HG02981 (cell line): ENCODE data around the gene NAB1.
A peak's percentile ranks its signal among the peaks of the same experiment; 100 is the strongest.

ENCODE experiments used
- ATAC-seq: cut with Tn5 transposase; IDR thresholded peaks from one replicate; pipeline ENCODE4 v1.9.1; 2021; ENCODE audit warnings: mild to moderate bottlenecking, moderate library complexity; ENCODE audit not compliant: unreplicated experiment

Gene NAB1

GRCh38 chr2:190668892-190669291 is 20.0 kb downstream of the NAB1 start:
- ATAC-seq: no peak

GRCh38 chr2:190670182-190670946 is 21.5 kb downstream of the NAB1 start:
- ATAC-seq: peak; percentile 59

GRCh38 chr2:190674966-190675650 is 26.2 kb downstream of the NAB1 start:
- peak; percentile 39 for ATAC-seq

GRCh38 chr2:190677255-190677654 is 28.4 kb downstream of the NAB1 start:
- no peak for ATAC-seq

- peak; percentile 55 for ATAC-seq
Measured at GRCh38 chr2:190678444-190679162, 29.7 kb downstream of the NAB1 start.

- no peak for ATAC-seq
Measured at GRCh38 chr2:190679391-190679790, 30.5 kb downstream of the NAB1 start.

- ATAC-seq: peak; percentile 44
Measured at GRCh38 chr2:190679813-190680591, 31.1 kb downstream of the NAB1 start.

- ATAC-seq: no peak
Measured at GRCh38 chr2:190682168-190682567, 33.3 kb downstream of the NAB1 start.

GRCh38 chr2:190683802-190684201 is 34.9 kb downstream of the NAB1 start:
- no peak for ATAC-seq

GRCh38 chr2:190684931-190685330 is 36.0 kb downstream of the NAB1 start:
- no peak for ATAC-seq

GRCh38 chr2:190685333-190685732 is 36.5 kb downstream of the NAB1 start:
- no peak for ATAC-seq

- ATAC-seq: no peak
Measured at GRCh38 chr2:190693533-190694232, 44.8 kb downstream of the NAB1 start.

- no peak for ATAC-seq
Measured at GRCh38 chr2:190694479-190694878, 45.6 kb downstream of the NAB1 start.

- ATAC-seq: no peak
Measured at GRCh38 chr2:190695739-190696138, 46.9 kb downstream of the NAB1 start.

GRCh38 chr2:190696792-190697398 is 48.0 kb downstream of the NAB1 start:
- ATAC-seq: no peak

- no peak for ATAC-seq
Measured at GRCh38 chr2:190697421-190697820, 48.5 kb downstream of the NAB1 start.

- no peak for ATAC-seq
Measured at GRCh38 chr2:190698895-190699294, 50.0 kb downstream of the NAB1 start.

- ATAC-seq: peak; percentile 85
Measured at GRCh38 chr2:190701586-190701985, 52.7 kb downstream of the NAB1 start.

- no peak for ATAC-seq
Measured at GRCh38 chr2:190705280-190705679, 56.4 kb downstream of the NAB1 start.

- no peak for ATAC-seq
Measured at GRCh38 chr2:190707726-190708125, 58.8 kb downstream of the NAB1 start.
